VCaP (cell line): Measurements from ENCODE around the gene SPATS2.

Experiments
- H3K27ac ChIP-seq: fragments of 450-650 bp; 2 replicates; pipeline ENCODE4 v1.5.1; 2017
- TF ChIP-seq, protein P1 (sequence below): fragments of 450-650 bp; conservative IDR thresholded peaks from 2 replicates; pipeline ENCODE4 v1.5.1; 2017; ENCODE audit warnings: mild to moderate bottlenecking, moderate library complexity

The SPATS2 gene

DNA sequence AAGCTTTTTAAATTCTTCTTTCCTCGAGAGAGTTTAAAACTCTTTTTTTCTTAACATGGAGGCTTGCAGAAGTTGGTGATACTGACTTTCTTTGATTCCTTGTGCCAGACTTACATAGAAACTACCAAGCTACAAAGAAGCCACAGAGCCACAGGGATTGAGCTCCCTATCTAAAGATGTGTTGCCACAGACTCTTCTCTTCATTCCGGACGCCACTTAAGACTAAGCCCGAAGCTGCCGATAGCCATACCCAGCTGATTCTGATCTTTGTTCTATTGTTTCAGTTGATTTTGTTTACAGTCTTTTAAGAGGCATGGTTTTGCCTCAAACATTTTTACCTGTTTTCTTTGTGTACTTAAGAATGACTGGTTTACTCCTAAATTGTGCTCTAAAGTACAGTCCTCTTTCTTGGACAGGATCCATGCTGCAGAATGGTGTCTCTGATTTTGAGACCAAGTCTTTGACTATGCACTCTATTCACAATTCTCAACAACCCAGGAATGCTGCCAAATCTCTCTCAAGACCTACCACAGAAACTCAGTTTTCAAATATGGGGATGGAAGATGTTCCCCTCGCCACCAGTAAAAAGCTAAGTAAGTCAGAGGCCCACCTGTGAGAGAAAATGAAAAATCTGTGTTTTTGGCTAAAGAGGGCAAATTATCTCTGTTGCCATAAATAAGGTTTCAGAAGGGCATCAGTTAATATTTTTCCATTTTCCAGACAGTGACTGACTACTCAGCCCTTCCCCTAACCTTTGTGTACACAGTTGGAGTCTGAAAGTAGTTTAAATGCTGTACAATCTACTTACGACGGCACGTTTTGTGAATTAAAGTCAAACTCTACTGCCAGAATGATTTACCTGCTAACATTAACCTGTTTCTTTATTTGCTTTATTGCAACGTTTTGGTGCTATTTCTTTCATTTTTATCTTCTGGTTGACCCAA, 129.4 kb downstream of the SPATS2 start:
- TF ChIP-seq, protein P1, sequence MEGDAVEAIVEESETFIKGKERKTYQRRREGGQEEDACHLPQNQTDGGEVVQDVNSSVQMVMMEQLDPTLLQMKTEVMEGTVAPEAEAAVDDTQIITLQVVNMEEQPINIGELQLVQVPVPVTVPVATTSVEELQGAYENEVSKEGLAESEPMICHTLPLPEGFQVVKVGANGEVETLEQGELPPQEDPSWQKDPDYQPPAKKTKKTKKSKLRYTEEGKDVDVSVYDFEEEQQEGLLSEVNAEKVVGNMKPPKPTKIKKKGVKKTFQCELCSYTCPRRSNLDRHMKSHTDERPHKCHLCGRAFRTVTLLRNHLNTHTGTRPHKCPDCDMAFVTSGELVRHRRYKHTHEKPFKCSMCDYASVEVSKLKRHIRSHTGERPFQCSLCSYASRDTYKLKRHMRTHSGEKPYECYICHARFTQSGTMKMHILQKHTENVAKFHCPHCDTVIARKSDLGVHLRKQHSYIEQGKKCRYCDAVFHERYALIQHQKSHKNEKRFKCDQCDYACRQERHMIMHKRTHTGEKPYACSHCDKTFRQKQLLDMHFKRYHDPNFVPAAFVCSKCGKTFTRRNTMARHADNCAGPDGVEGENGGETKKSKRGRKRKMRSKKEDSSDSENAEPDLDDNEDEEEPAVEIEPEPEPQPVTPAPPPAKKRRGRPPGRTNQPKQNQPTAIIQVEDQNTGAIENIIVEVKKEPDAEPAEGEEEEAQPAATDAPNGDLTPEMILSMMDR, result no peak

GRCh38 chr12:49501895-49502294, 134.6 kb downstream of the SPATS2 start:
- peak overlapping the region; percentile 95 for H3K27ac ChIP-seq
- TF ChIP-seq, protein P1, result no peak

More for the DNA sequence above, 129.4 kb downstream of the SPATS2 start:
- no peak overlapping the region for H3K27ac ChIP-seq

- H3K27ac ChIP-seq, result peak overlapping the region; percentile 95
- TF ChIP-seq, protein P1, result no peak
These were observed 135.3 kb downstream of the SPATS2 start for GRCh38 chr12:49502590-49502989.

GRCh38 chr12:49503674-49504180, 136.5 kb downstream of the SPATS2 start:
- peak overlapping the region; percentile 95 for H3K27ac ChIP-seq
- TF ChIP-seq, protein P1, result no peak

DNA sequence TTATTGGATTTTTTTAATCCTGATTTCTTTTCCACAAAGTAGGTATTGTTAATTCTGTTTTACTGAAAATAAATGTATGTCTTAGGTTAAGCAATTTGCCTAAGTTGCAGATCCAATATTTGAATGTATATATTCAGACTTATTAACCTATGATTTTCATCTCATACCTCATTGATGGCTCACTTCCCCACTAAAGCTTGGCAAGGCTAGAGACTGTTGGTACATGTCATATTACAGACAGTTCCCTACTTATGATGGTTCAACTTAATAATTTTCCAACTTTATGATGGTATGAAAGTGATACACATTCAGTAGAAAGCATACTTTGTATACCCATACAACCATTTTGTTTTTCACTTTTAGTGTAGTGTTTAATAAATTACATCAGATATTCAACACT, 138.4 kb downstream of the SPATS2 start:
- TF ChIP-seq, protein P1, result no peak

DNA sequence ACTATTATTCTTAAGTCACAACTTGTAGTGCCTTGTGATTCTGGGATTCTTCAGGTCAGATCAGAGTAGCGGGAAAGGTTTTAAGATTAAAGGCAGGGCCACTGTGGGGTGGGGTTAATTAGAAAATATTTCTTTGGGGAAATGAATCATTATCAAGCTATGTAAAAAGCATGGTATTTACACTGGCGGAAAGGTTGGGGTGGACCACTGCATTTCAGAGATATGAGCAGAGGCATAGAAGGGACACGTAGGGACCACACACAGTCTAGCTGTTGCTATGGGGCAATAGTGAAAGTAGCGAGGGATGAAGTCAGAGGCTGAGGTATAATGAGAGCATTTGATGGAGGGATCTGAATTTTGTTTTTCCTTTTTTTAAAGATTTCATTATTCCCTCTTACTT, 139.9 kb downstream of the SPATS2 start:
- TF ChIP-seq, protein P1, result no peak
- H3K27ac ChIP-seq, result no peak overlapping the region

More for the DNA sequence above, 138.4 kb downstream of the SPATS2 start:
- peak overlapping the region; percentile 95; the same call in 1 of the 2 replicates for H3K27ac ChIP-seq

GRCh38 chr12:49509681-49510080, 142.4 kb downstream of the SPATS2 start:
- peak overlapping the region; percentile 86; the same call in 1 of the 2 replicates for H3K27ac ChIP-seq

GRCh38 chr12:49511410-49511809, 144.1 kb downstream of the SPATS2 start:
- peak overlapping the region; percentile 86 for H3K27ac ChIP-seq
- TF ChIP-seq, protein P1, result no peak
